ENCODE data around the gene LDLRAD3.

LDLRAD3 gene

DNA sequence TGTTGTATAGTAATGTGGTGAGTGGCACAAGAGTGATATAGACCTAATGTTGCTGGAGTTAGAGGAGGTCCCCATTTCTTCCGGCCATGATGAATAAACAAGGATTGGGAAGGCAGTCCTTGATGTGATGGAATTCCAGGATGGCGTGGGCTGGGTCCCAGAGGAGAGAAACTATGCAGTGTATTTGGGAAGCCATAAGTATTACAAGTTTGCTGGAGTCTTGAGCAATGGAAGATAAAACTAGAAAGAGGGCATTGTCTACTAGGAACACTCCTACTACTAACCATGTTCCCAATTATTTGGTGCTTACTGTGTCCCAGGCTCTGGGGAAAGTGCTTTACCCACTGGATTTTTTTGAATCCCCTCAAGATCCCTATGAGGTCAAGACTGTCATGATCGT, 20.0 kb downstream of the LDLRAD3 start:
- DNase-seq = no peak

DNA sequence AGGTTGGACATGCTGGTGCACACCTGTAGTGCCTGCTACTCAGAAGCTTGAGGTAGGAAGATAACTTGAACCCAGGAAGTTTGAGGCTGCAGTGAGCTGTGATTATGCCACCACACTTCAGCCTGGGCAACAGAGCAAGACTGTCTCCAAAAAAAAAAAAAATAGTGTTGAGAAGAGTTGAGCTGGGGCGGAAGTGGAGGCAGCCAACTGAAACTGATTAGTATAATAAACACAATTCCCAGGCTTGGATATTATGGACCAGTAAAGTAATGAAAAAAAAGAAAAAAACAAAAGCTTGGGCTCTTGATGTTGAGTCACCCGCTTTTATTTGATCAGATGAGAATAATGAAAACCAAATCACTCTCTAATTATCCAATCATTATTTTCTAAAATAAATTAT, 21.0 kb downstream of the LDLRAD3 start:
- DNase-seq = no peak

DNA sequence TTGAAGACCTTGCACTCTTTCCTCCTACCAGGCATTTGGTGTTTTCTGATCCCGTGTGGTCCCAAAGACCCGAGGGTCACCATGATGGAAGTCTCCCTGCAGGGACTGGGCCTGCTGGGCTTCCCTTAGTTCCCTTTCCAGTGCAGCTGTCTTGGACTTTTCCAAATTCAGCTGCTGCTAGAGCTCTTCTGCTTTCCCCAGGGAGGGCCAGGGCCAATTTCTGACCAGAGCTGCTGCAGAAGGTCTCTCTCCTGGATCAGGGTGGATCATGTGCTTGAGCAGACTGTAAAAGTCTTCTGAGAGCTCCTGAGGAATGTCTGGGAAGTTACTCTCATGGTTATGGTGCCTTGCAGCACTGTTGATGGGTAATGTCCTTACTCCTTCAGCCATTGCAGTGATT, 23.2 kb downstream of the LDLRAD3 start:
- DNase-seq = no peak

DNA sequence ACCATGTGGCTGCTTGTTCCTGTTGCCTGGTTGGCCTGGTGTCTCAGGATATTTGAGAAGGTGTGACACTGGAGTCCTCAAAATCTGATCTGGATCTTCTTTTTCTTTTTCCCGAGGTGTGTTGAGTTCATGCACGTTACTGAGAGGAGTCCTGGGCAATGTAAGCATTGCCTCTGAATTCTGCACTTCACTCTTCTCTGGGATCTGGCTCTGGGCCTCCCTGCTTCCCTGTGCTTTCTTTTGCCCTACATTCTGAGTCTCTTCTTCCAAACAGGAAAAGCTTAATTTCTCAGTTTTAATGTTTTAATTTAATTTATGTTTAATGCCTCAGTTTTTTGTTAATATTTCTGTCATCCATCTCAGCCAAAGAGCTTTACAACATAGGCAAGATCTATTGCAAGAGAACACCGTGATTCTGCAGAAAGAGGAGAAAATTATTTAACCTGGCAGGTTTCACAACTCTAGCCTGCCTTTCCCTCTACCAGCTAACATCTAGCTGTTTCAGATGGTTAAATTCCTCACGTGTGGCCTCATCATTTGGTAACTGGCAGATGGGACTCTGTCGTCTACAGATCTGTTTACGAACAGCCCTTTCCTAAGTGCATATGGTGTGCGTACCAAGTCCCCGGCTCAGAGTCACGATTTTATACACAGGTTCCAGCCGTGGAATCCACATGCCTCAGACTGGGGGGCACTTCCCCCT, 24.7 kb downstream of the LDLRAD3 start:
- no peak for DNase-seq

DNA sequence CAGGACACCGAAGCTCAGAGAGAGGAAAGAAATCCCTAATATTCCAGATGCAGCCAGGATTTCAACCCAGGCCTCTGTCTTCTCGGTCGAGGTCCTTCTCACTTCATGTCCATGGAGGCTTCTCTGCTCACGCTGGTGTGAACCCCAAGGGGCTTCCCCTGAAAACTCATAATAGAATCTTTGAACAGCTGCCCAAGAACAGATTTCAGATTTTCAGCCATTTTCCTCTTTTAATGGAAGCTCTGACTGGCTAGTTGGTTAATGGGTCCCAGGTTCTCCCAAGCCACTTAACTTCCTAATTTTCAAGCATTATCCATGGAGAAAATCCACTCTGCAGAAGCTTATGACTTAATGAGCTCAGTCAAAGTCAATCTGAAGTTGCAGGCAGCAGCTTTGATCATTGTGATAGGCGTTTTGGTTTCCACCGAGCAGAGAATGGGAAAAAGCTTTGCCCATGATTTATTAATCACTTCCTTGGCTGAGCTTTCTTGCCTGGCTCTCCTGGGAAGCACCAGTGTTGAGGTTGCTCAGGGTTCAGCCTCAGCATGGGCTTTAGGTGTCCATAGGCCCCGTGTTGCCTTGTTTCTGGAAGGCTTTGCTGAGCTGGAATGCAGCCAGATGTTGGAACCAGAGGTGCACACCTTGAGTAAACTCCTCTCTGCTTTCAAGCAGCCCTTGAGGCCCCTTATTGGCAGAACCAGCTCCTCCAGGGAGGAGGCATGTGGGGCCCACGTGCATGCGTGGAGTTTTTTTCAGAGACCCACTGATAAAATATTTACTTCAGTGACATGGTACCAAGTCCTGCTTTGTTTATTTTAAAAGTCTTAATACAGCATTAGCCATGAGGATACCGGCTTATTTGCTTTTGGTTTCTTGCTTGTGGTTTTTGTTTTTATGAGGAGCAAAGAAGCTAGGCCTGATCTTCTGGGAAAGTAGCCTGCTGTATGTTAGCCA, 25.5 kb downstream of the LDLRAD3 start:
- no peak for DNase-seq

DNA sequence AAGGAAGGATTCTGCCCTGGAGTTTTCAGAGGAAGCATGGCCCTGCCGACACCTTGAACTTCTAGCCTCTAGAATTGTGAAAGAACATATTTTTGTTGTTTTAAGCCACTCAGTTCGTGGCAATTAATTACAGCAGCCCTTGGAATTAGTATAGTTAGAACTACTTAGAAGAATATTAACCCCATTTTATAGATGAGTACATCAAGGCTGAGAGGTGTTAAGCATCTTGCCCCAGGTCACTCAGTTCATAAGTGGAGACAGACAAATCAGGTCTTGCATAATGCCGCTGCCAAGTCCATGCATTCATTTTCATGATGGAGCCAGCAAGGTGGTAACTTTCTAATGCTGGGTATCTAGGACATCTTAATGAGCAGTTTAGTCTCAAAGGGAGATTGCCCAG, 26.6 kb downstream of the LDLRAD3 start:
- no peak for DNase-seq

DNA sequence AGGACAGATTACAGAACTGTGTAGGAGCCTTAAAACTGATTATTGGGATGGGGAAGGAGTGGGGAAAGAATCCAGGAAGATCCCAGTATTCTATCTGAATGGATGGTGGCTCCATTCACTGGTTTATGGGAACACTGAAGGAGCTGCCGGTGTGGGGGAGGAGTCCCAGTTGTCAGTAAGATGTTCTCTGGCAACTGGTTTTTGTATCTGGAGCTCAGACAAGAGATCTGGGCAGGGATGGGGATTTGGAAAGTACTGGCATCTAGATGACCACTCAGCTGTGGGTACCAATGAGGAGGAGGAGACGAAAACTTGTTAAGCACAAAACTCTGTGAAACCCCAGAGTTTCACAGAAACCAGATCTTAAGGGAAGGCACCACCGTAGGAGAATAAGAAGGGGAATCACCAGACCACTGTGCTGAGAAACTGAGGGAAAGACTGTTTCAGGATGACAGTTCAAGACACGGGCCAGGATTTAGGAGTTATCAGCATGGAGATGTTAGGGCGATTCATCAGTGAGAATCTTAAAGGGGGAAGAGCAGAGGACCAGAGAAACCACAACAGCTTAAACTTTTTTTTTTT, 28.1 kb downstream of the LDLRAD3 start:
- no peak for DNase-seq

DNA sequence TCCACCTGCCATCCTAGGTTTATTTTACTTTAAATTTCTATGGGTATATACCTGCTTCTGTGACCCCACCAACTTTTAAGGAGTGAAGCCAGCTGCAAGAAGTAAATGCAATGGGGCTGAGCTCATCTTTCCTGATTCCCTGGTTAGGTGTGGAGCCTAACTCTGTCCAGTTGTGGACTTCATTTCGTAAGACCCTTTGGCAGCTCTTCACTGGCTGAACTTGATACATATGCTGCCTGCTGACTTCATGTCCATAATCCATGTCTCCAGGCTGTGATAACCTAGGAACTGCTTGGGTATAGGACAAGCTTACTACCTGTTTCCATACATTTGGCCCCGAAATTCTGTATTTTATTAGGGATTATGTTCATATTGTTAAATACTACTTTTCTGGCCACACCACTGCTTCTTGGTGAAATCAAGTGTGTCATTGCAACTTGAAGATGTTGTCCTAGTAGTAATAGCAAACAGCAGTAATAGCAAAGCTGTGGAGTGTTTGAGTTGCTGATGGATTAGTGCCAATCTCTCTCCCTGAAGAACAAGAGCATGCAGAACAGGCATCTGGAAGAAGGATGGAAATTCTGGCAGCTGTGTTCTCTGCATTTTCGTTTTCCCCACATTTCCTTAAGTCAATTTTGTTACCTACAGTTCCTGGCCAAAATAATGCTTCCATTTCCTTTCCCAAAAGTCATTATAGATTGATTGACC, 31.2 kb downstream of the LDLRAD3 start:
- DNase-seq = no peak

DNA sequence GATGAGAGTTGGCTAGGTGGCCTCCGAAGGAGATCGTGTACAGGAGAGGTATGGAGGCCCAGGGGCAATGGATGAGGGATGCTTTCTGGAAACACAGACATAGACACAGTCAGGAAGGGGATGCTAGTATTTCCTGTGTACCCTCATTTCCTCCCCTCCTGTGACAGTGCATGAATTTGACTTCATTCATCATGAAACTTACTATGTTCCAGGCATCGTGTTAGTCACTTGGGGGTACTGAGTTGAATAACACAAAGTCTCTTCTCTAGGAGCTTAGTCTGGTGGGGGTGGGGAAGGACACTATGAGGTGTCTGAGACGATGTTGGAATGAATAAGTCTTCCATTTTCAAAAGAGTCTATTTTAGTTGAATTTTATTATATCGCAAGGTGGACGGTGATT, 32.6 kb downstream of the LDLRAD3 start:
- no peak for DNase-seq

DNA sequence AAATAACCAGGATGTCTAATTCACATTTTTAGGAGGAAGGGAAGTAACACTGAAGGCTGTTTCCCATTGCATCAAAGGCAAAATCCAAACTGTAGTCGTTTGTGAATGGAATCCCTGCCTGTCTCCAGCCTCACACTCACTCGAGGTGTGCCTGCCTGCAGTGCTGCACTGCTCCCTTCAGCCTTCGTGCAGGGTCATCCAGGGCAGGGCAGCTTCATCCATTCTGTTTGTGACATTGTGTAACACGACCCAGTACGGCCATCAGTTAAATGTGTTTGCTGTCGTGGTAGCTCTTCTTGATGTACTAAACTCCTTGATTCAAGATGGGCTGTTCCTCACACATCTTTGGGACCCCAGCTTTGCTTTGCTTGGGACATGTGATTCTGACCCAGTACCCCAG, 34.3 kb downstream of the LDLRAD3 start:
- DNase-seq = no peak

DNA sequence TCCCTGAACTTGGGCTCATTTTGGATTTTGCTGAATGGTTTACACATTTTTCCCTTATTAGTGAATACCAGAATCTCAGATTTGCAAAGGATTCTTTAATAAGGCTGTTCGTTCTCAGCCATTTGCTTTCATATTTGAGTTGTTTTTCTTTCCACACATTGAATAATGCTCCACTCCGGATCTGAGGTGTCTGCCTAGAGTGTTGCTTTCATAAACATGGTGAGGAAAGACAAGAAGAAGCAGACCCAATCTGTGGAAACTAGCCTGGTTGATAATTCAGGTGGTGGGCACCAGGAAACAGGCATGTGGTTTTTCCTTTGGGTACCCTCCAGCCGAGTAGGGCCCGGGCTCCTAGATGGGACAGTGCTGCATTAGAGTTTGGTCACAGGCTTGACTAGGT, 35.0 kb downstream of the LDLRAD3 start:
- DNase-seq = no peak

DNA sequence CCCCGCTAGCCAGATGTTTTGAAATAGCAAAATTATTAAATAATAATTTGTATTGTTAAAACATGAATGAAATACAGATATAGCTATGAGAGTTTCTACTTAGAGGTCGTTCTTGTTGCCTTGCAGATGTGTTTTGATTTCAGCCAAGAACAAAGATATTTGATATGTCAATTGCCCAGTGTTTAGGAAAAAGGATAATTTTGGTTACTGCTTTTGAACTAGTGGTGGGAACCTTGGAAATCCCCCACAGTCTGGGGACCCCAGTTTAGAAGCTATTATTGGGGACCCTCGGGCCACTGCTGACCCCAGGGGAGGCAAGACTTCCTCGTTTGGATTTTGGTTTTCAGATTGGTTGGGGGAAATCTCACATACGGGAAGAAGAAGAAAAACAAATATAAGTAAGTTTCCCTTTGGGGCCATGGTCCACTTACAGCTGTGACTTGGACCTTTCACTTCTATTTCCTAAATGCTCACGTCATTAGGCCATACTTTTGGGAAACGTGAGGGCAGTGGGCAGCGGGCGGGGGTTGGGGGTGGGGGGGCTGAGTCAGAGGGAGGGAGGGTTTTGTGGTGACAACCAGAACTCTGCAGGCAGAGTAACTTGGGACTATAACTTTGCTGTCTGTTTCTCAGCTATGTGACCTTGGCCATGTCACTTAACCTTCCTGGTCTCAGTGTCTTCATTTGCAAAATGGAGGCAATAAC, 37.0 kb downstream of the LDLRAD3 start:
- no peak for DNase-seq

DNA sequence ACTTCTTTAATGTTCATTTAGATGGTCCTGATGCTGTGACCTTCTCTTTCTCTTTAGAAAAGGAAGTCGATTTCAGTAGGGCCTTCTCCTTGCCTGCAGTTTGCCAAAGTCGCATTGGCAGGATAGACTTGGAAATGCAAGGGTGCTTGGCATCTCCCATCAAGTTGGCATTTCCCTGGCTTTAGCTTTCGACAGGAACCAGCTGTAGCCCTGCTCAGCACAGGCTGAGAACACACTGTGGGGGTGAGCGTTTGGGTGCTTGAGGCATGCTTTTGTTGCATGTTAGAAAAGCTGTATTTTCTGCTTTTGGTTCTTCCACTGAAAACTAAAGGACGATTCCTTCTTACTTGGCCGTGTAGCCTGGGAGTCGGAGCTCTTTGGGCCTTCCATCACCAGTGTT, 37.7 kb downstream of the LDLRAD3 start:
- no peak for DNase-seq

DNA sequence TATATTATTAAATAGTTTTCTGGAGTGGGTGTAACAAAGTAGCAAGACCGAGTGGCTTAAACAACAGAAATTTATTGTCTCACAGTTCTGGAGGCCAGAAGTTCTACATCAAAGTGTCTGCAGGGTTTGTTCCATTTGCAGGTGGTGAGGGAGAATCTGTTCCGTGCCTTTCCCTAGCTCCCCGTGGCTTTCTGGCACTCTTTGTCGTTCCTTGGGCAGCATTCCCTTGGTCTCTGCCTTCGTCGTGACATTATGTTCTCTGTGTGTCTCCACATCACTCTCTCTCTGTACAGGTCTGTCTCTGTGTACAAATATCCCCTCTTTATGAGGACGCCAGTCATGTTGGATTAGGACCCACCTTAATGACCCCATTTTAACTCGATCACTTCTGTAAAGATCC, 38.2 kb downstream of the LDLRAD3 start:
- no peak for DNase-seq

DNA sequence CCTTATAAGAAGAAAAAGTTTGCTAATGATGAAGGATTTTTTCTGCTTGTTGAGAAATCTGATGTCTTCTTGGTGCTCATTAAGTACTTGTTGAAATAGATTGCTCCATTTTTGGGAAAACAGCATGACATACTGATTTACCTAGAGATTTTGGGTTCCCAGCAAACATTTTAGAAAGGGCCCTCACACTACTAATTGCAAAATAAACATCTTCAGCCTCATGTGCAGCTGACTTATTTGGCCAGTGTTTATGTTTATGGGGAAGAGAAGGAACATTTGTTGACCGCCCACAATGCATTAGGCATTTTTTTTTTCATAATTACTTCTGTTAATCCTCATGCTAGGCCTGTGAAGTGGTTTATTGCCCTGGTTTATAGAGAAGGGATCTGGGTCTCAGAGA, 40.1 kb downstream of the LDLRAD3 start:
- DNase-seq = no peak

DNA sequence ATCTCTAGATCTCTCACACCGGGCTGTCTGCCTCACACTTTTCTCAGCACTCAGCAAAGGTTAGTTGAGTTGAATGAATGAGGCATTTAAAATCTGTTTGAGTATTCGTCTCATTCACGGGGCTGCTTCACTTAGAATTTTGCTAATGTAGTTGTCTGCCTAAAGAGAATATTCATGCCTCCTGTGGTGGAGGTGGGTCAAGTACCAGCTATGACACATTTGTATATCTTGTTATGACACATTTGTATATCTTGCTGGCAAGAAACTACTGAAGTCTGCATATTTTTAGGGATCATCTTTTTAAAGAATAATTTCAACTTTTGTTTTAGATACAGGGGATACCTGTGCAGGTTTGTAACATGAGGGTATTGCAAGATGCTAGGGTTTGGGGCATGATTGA, 43.1 kb downstream of the LDLRAD3 start:
- DNase-seq = no peak

DNA sequence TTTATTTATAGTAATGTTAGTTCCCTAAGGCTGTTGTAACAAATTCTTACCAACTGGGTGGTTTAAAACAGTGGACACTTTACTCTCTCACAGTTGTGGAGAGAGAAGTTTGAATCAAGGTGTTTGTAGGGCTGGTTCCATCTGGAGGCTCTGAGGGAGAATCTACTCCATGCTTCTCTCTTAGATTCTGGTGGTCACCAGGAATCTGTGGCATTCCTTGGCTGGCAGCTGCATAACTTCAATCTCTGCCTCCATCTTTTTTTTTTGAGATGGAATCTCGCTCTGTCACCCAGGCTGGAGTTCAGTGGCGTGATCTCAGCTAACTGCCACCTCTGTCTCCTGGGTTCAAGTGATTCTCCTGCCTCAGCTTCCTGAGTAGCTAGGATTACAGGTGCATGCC, 46.3 kb downstream of the LDLRAD3 start:
- no peak for DNase-seq

DNA sequence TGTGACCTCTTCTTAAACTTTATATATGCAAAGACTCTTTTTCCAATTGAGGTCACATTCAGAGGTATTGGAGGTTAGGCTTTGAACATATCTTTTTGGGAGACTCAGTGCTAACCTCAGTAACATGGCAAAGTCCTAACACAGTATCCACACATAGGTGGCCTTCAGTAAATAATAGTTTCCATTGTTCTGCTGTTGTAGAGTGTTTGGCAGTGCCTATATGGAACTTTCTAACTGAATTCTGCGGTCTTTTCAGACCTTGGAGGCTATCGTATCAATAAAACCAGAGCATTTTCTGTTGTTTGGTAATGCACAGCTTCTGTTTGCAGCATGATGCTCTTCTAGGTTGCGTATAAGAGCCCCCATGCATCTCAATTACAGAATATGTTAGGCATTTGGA, 47.0 kb downstream of the LDLRAD3 start:
- no peak for DNase-seq

DNA sequence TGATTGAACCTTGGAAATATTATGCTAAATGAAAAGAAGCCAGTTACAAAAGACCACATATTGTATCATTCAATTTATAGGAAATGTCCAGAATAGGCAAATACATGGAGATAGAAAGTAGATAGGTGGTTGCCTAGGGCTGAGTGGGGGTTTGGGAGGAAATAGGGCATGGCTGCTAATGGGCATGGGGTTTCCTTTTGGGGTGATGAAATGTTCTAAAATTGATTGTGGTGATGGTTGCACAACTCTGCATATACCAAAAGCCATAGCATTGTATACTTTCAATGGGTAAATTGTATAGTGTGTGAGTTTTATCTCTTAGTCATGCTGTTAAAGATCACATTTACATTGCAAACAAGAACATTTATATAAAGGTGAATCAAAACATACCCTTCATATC, 48.7 kb downstream of the LDLRAD3 start:
- DNase-seq = no peak

DNA sequence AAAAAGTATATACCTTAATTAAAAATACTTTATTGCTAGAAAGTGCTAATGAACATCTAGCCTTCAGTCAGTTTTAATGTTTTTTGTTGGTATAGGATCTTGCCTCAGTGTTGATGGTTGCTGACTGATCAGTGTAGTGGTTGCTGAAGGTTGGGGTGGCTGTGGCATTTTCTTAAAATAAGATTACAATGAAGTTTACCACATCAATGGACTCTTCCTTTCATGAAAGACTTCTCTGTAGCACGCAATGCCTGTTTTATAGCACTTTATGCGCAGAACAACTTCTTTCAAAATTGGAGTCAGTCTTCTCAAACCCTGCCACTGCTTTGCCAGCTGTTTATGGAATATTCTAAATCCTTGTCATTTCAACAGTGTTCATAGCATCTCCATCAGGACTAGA, 50.6 kb downstream of the LDLRAD3 start:
- DNase-seq = no peak

DNA sequence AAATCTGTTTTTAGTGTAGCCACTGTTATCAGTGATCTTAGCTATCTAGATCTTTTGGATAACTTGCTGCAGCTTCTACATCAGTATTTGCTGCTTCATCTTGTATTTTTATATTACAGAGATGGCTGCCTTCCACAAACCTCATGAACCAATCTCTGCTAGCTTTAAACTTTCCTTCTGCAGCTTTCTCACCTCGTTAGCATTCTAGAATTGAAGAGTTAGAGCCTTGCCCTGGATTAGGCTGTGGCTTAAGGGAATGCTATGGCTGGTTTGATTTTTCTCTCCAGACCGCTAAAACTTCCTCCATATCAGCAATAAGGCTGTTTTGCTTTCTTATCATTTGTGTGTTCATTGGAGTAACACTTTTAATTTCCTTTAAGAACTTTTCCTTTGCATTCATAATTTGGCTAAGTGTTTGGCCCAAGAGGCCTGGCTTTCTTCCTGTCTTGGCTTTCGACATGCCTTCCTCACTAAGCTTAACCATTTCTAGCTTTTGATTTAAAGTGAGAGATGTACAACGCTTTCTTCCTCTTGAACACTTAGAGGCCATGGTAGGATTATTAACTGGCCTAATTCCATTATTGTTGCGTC, 51.9 kb downstream of the LDLRAD3 start:
- no peak for DNase-seq

DNA sequence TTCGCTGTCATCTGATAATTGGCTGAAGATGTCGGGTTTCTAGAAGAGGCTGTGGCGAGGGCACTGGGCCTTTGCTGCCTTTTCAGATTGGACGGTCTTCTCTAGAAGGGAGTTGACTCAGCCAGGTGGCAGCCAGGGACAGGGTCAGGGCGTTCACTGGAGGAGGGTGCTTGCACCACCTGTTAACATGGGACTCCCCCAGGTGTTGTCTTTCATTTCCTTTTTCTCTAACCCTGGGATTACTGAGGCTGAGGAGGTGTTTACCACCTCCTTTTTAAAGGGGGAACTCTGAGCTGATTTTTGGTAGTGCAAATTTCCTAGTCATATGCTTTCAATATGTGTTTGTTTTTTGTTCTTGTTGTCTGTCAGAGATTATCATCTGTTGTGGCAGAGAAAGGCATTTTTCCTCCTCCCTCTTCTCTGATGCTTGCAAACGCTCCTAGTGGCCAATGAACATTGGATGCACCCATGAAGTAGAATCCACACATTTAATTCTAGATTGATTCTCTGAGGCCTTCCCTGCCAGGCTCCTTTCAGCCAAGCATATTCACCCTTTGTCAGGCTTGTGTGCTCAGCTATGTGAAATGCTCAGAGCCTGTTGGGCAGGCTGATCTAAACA, 54.1 kb downstream of the LDLRAD3 start:
- no peak for DNase-seq
